Panc1 (cell line): Measurements from ENCODE around the gene UGT1A3.

ENCODE experiments used
- POLR2AphosphoS5 ChIP-seq: IDR thresholded peaks from 2 replicates; pipeline ENCODE4 v1.6.1; 2012; ENCODE audit warnings: mild to moderate bottlenecking, low read depth, low read length, moderate library complexity
- SIN3A ChIP-seq: IDR thresholded peaks from 2 replicates; pipeline ENCODE4 v1.6.1; 2012; ENCODE audit warnings: low read depth, mild to moderate bottlenecking, low read length, moderate library complexity, borderline replicate concordance; ENCODE audit not compliant: insufficient read depth
- TCF7L2 ChIP-seq: IDR thresholded peaks from 2 replicates; pipeline ENCODE4 v1.6.1; 2011; ENCODE audit warnings: mild to moderate bottlenecking, low read depth, low read length, inconsistent platforms
- TF ChIP-seq, protein P1 (sequence below): fragments of 450-650 bp; IDR thresholded peaks from 2 replicates; pipeline ENCODE4 v1.5.1; 2017; ENCODE audit warnings: mild to moderate bottlenecking
- TF ChIP-seq, protein P2 (sequence below), 2 experiments: IDR thresholded peaks; 2 replicates each; pipeline ENCODE4 v1.6.1; 2011 to 2012; ENCODE audit warnings: low read depth in 2 of 2, control low read depth in 1 of 2, low read length in 1 of 2, mild to moderate bottlenecking in 1 of 2, moderate library complexity in 1 of 2; ENCODE audit not compliant: insufficient read depth in 1 of 2

DNA sequence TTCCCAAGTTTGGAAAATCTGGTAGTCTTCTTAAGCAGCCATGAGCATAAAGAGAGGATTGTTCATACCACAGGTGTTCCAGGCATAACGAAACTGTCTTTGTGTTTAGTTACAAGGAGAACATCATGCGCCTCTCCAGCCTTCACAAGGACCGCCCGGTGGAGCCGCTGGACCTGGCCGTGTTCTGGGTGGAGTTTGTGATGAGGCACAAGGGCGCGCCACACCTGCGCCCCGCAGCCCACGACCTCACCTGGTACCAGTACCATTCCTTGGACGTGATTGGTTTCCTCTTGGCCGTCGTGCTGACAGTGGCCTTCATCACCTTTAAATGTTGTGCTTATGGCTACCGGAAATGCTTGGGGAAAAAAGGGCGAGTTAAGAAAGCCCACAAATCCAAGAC is 43.3 kb downstream of the UGT1A3 start:
- TF ChIP-seq, protein P1, sequence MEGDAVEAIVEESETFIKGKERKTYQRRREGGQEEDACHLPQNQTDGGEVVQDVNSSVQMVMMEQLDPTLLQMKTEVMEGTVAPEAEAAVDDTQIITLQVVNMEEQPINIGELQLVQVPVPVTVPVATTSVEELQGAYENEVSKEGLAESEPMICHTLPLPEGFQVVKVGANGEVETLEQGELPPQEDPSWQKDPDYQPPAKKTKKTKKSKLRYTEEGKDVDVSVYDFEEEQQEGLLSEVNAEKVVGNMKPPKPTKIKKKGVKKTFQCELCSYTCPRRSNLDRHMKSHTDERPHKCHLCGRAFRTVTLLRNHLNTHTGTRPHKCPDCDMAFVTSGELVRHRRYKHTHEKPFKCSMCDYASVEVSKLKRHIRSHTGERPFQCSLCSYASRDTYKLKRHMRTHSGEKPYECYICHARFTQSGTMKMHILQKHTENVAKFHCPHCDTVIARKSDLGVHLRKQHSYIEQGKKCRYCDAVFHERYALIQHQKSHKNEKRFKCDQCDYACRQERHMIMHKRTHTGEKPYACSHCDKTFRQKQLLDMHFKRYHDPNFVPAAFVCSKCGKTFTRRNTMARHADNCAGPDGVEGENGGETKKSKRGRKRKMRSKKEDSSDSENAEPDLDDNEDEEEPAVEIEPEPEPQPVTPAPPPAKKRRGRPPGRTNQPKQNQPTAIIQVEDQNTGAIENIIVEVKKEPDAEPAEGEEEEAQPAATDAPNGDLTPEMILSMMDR = no peak
- no peak for TF ChIP-seq SIN3A
- no peak for TF ChIP-seq TCF7L2
- no peak for TF ChIP-seq POLR2AphosphoS5
- TF ChIP-seq, protein P2, sequence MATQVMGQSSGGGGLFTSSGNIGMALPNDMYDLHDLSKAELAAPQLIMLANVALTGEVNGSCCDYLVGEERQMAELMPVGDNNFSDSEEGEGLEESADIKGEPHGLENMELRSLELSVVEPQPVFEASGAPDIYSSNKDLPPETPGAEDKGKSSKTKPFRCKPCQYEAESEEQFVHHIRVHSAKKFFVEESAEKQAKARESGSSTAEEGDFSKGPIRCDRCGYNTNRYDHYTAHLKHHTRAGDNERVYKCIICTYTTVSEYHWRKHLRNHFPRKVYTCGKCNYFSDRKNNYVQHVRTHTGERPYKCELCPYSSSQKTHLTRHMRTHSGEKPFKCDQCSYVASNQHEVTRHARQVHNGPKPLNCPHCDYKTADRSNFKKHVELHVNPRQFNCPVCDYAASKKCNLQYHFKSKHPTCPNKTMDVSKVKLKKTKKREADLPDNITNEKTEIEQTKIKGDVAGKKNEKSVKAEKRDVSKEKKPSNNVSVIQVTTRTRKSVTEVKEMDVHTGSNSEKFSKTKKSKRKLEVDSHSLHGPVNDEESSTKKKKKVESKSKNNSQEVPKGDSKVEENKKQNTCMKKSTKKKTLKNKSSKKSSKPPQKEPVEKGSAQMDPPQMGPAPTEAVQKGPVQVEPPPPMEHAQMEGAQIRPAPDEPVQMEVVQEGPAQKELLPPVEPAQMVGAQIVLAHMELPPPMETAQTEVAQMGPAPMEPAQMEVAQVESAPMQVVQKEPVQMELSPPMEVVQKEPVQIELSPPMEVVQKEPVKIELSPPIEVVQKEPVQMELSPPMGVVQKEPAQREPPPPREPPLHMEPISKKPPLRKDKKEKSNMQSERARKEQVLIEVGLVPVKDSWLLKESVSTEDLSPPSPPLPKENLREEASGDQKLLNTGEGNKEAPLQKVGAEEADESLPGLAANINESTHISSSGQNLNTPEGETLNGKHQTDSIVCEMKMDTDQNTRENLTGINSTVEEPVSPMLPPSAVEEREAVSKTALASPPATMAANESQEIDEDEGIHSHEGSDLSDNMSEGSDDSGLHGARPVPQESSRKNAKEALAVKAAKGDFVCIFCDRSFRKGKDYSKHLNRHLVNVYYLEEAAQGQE (IDR thresholded peaks at IDR 0.05; ENCODE audit: insufficient read depth in 1 of 2, low read depth in 2 of 2, low read length in 1 of 2) = no peak
